Omental fat pad (tissue), 4 donors: Measurements from ENCODE around the gene TRAM2. TPM values are rescaled to one million over a fixed set of nuclear protein-coding genes. Genes with fewer than 3 reads are reported as not detected.

Experiments used
- ATAC-seq: fragments of 150-250 bp; one replicate; pipeline ENCODE4 v1.9.1; 2016; ENCODE audit warnings: mild to moderate bottlenecking, moderate library complexity; ENCODE audit not compliant: low FRiP score
- DNase-seq: peaks from one replicate; pipeline ENCODE4 v3.0.0-alpha.2; 2019; ENCODE audit warnings: low spot score
- CTCF ChIP-seq, 3 donors: fragments of 450-650 bp; IDR thresholded peaks; one replicate each; pipeline ENCODE4 v1.5.1; 2016 to 2017; ENCODE audit warnings: antibody characterized with exemption in 3 of 3, mild to moderate bottlenecking in 3 of 3, moderate library complexity in 2 of 3
- total RNA-seq, 4 donors: library from RNA; depleted of rRNA; stranded (reverse); fragments of >200 nt; gene quantifications; one replicate each; pipeline ENCODE4 v1.1.0, GENCODE V29; 2016

The TRAM2 gene
- total RNA-seq, 4 donors from 2014 or later, result 17.8 to 29.8 (median 26.3) TPM

GRCh38 chr6:52616059-52616690 lies 39.3 kb upstream of the TRAM2 start:
- ATAC-seq (no peak), DNase-seq (no peak)
- no peak for TF ChIP-seq CTCF (IDR thresholded peaks at IDR 0.05)

GRCh38 chr6:52612336-52613054 lies 35.6 kb upstream of the TRAM2 start:
- TF ChIP-seq CTCF (IDR thresholded peaks at IDR 0.05), result no peak
- DNase-seq (no peak), ATAC-seq (no peak)

- ATAC-seq (no peak), DNase-seq (no peak)
- TF ChIP-seq CTCF (IDR thresholded peaks at IDR 0.05), result no peak
Measured at GRCh38 chr6:52611833-52612232, 35.0 kb upstream of the TRAM2 start.

GRCh38 chr6:52610745-52611355 lies 34.0 kb upstream of the TRAM2 start:
- ATAC-seq (no peak), DNase-seq (no peak)
- no peak for TF ChIP-seq CTCF (IDR thresholded peaks at IDR 0.05)

- no peak for TF ChIP-seq CTCF (IDR thresholded peaks at IDR 0.05)
- DNase-seq (no peak), ATAC-seq (no peak)
Measured at GRCh38 chr6:52610011-52610410, 33.2 kb upstream of the TRAM2 start.

- DNase-seq (no peak), ATAC-seq (no peak)
- no peak for TF ChIP-seq CTCF (IDR thresholded peaks at IDR 0.05)
Measured at GRCh38 chr6:52605610-52606185, 28.8 kb upstream of the TRAM2 start.
